ENCODE results near the gene EXD1. TPM values are rescaled to one million over a fixed set of nuclear protein-coding genes. Genes with fewer than 3 reads are reported as not detected.
A peak's percentile ranks its signal among the peaks of the same experiment; 100 is the strongest.

Gene EXD1
- total and polyA plus RNA-seq, 9 of the 15 experiments (the other 6 are each of a cell fraction or from before 2014, with no cell fraction given): not detected

GRCh38 chr15:41230650-41231421, at the start of gene EXD1, which contains the start of gene CHP1 (continued):
- TF ChIP-seq MLX (CRISPR knock-in tag; conservative IDR thresholded peaks at IDR 0.05): peak in 1 of 2 experiments; percentile 73; a peak in 1 of 4 replicates
- no peak for TF ChIP-seq ZFPM2 (CRISPR knock-in tag; IDR thresholded peaks at IDR 0.05)
- TF ChIP-seq KLF16 (IDR thresholded peaks at IDR 0.05): peak; percentile 78
- TF ChIP-seq ZNF696 (CRISPR knock-in tag; conservative IDR thresholded peaks at IDR 0.05): no peak
- TF ChIP-seq NFE2L1 (tag; IDR thresholded peaks at IDR 0.05; ENCODE audit: borderline replicate concordance, low read depth): no peak
- TF ChIP-seq ZNF436 (CRISPR knock-in tag; IDR thresholded peaks at IDR 0.05): no peak
- TF ChIP-seq SNRNP70 (optimal IDR thresholded peaks at IDR 0.05; ENCODE audit: low read depth, low read length): no peak
- TF ChIP-seq ARHGAP35 (IDR thresholded peaks at IDR 0.05; ENCODE audit: partially characterized antibody): no peak
- TF ChIP-seq ZNF77 (CRISPR knock-in tag; IDR thresholded peaks at IDR 0.05): no peak
- no peak for TF ChIP-seq CREBBP (IDR thresholded peaks at IDR 0.05; ENCODE audit: low read depth, low read length)
- peak; percentile 76; the same call in 1 of the 2 replicates for TF ChIP-seq ZNF282 (CRISPR knock-in tag; IDR thresholded peaks at IDR 0.05)
- TF ChIP-seq CBX5 (IDR thresholded peaks at IDR 0.05; ENCODE audit: borderline replicate concordance, low read depth): no peak
- TF ChIP-seq GABPB2 (CRISPR knock-in tag; conservative IDR thresholded peaks at IDR 0.05): no peak
- TF ChIP-seq EWSR1 (IDR thresholded peaks at IDR 0.05; ENCODE audit: borderline replicate concordance, low read depth, partially characterized antibody): no peak
- 0 out of 2 replicates have a peak, but pooled peaks have one; percentile 10 for TF ChIP-seq E2F4 (CRISPR knock-in tag; IDR thresholded peaks at IDR 0.05; ENCODE audit: low read depth)
- TF ChIP-seq MAFK (IDR thresholded peaks at IDR 0.05; ENCODE audit: low read length): no peak
- no peak for TF ChIP-seq ZC3H8 (IDR thresholded peaks at IDR 0.05)
- no peak for TF ChIP-seq KDM4B (IDR thresholded peaks at IDR 0.05; ENCODE audit: borderline replicate concordance in 2 of 2, low read depth in 1 of 2)
- TF ChIP-seq BRF2 (IDR thresholded peaks at IDR 0.05; ENCODE audit: borderline replicate concordance, insufficient read depth, insufficient read length): no peak
- no peak for TF ChIP-seq CUX1 (CRISPR knock-in tag; IDR thresholded peaks at IDR 0.05)
- no peak for TF ChIP-seq HOXB6 (CRISPR knock-in tag; IDR thresholded peaks at IDR 0.05; ENCODE audit: borderline replicate concordance)

All from K562 (cell line).